Measurements from ENCODE around the gene AASS.

Gene AASS

GRCh38 chr7:122035876-122036275, 108.2 kb downstream of the AASS start:
- no peak for DNase-seq

GRCh38 chr7:122033641-122034040, 110.4 kb downstream of the AASS start:
- DNase-seq: no peak

GRCh38 chr7:122027058-122027457, 117.0 kb downstream of the AASS start:
- DNase-seq: no peak

Measured in NCI-H2171 (cell line).